NCI-H1436 (cell line): ENCODE data around the gene SNCAIP.
A peak's percentile ranks its signal among the peaks of the same experiment; 100 is the strongest.

Source experiments
- DNase-seq: peaks from one replicate; lab custom pipeline; 2025; lab: John Stamatoyannopoulos, UW

The SNCAIP gene

GRCh38 chr5:122311961-122312590, at the start of gene SNCAIP:
Gene SNCAIP, plus strand, starts transcription at chr5:122312237. Its CDS starts 78,898 bp downstream, at chr5:122391135.
- peak; percentile 28 for DNase-seq

GRCh38 chr5:122263352-122264030, 48.5 kb upstream of the SNCAIP start:
- no peak for DNase-seq

- no peak for DNase-seq
Measured at GRCh38 chr5:122264610-122265009, 47.4 kb upstream of the SNCAIP start.

GRCh38 chr5:122267185-122267584, 44.9 kb upstream of the SNCAIP start:
- DNase-seq: no peak

GRCh38 chr5:122273696-122274095, 38.3 kb upstream of the SNCAIP start:
- DNase-seq: no peak

- no peak for DNase-seq
Measured at GRCh38 chr5:122283592-122283991, 28.4 kb upstream of the SNCAIP start.

- no peak for DNase-seq
Measured at GRCh38 chr5:122286541-122286940, 25.5 kb upstream of the SNCAIP start.

- no peak for DNase-seq
Measured at GRCh38 chr5:122287101-122287500, 24.9 kb upstream of the SNCAIP start.

GRCh38 chr5:122291000-122291901, 20.8 kb upstream of the SNCAIP start:
- DNase-seq: no peak

- DNase-seq: no peak
Measured at GRCh38 chr5:122292332-122292731, 19.7 kb upstream of the SNCAIP start.

GRCh38 chr5:122295138-122295537, 16.9 kb upstream of the SNCAIP start:
- DNase-seq: no peak

GRCh38 chr5:122296871-122297270, 15.2 kb upstream of the SNCAIP start:
- no peak for DNase-seq

GRCh38 chr5:122297587-122298298, 14.3 kb upstream of the SNCAIP start:
- no peak for DNase-seq

GRCh38 chr5:122300374-122300773, 11.7 kb upstream of the SNCAIP start:
- DNase-seq: no peak

- no peak for DNase-seq
Measured at GRCh38 chr5:122301016-122301415, 11.0 kb upstream of the SNCAIP start.

GRCh38 chr5:122304471-122305215, 7.4 kb upstream of the SNCAIP start:
- no peak for DNase-seq

- no peak for DNase-seq
Measured at GRCh38 chr5:122306461-122306860, 5.6 kb upstream of the SNCAIP start.

- no peak for DNase-seq
Measured at GRCh38 chr5:122310889-122311288, 1.1 kb upstream of the SNCAIP start.

GRCh38 chr5:122311497-122311960, 508 bp upstream of the SNCAIP start:
- no peak for DNase-seq

GRCh38 chr5:122312591-122313406, 762 bp downstream of the SNCAIP start:
- no peak for DNase-seq
